ENCODE measurements around the gene ARHGAP29. TPM values are rescaled to one million over a fixed set of nuclear protein-coding genes. Genes with fewer than 3 reads are reported as not detected.
A peak's percentile ranks its signal among the peaks of the same experiment; 100 is the strongest.

Gene ARHGAP29
- total RNA-seq (2014; rRNA removed; shearing (Covaris generic)), result 14.1 and 15.4 TPM in 2 replicates

DNA sequence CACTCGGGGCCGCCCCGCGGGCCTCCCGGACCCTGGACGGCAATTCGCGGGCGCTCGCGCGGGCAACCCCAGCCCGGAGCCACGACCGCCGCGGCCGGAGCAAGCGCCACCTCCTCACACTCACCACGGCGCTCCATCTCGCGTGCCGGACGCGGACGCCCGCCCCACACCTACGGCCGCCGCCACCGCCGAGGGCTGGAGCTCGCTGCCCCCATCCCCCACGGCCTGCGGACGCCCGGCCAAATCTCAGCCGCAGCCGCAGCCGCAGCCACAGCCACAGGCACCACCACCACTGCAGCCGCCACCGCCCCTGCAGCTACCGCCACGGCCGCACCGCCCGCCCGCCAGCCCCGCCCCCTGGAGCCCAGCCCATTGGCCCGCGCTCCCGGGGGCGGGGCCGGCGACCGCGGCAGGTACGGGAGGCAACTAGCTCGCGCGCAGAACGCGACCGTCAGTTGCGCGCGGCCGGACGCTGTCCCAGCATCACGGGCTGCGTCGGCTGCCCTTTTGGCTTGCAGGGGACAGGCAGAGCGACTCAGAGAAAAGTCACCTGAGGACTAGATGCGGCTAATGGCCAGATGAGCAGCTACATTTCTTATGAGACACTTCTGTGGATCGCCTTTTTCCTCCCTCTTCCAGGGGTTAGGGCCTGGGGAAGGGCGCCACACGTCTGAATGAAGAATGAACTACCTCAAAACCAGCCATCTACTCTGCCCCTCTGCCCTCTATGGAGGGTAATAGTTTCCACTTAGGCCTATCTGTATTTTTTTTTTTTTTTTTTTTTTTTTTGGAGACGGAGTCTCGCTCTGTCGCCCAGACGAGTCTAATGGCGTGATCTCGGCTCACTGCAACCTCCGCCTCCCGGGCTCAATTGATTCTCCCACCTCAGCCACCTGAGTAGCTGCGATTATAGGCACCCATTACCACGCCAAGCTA is at the start of gene ARHGAP29:
Gene ARHGAP29, minus strand, starts transcription at position 294 of the 936 bp plus-strand sequence. CDS start 5,973 bp downstream, outside the sequence.
- peak; percentile 58 for DNase-seq (ENCODE audit: low spot score)

GRCh38 chr1:94286864-94287437 is 49.6 kb upstream of the ARHGAP29 start:
- no peak for DNase-seq (ENCODE audit: low spot score)

GRCh38 chr1:94285031-94285654 is 47.8 kb upstream of the ARHGAP29 start:
- peak; percentile 15 for DNase-seq (ENCODE audit: low spot score)

DNA sequence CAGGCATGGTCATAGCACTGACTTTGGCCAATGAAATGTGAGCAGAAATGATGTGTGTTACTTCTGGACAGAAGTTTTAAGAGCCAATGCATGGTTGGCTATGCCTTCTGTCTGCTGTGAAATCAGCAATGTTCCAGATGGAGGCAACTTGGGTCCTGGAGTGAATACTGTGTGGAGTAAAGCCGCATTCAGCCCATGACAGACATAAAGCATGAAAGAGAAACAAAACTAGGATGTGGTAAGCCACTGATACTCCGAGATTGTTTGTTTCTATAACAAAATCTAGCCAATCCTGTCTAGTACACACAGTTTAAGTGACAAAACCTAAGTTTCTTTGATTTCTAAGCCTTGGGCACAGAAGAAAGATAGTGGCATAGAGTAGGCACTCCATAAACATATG is 47.1 kb upstream of the ARHGAP29 start:
- no peak for DNase-seq (ENCODE audit: low spot score)

GRCh38 chr1:94283462-94283861 is 46.1 kb upstream of the ARHGAP29 start:
- DNase-seq (ENCODE audit: low spot score), result no peak

DNA sequence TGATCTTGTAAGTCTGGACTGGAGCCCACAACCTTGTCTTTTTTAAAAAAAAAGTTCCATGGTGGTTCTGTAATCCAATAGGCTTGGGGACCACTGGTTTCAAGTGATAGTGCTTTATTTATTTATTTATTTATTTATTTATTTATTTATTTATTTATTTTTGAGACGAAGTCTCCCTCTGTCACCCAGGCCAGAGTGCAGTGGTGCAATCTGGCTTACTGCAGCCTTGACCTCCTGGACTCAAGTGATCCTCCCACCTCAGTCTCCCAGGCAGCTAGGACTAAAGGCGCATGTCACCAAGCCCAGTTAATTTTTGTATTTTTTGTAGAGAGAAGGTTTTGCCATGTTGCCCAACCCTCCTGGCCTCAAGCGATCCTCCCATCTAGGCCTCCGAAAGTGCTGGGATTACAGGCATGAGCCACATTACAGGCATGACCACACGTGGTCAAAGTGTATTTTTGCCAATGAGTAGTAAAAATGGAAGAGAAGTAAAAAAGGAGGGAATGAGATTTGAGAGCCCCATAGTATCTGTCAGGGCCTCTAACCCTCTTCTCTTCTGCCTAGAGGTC is 44.8 kb upstream of the ARHGAP29 start:
- DNase-seq (ENCODE audit: low spot score), result no peak

DNA sequence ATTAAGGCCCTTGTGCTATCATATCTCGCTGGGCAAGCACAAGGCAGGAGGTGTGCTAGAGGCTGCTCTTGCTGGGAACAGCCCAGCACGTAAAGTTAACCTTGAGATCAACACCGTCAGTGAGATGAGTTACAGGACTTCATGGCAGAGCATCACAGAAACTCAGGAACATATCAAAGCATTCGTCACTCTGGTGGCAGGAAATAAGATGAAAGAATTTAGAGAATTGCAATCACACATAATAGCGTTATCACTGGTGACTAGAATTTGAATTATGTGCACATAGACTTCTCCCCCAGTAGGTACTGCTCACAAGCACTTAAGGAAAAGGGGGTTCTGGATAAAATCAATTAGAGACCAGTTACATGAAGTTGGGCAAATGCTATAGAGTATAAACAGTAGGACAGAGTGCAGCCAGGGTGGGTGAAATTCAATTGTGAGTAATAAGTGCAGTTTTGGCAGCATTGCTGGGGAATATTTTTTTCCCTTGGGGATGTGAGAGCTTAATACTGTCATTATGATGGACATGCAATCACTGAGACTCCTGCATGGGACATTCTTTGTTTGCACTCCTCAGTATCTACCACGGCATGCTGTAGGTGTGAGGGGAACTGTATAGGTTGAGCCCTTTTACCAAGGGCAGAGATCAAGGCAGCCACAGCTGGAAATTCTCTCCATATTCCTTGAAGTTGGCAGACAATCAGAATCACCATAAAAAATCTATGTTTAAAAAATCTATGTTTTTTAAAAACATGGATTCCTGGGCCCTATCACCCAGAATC is 44.2 kb upstream of the ARHGAP29 start:
- DNase-seq (ENCODE audit: low spot score), result peak; percentile 55

- DNase-seq (ENCODE audit: low spot score), result no peak
Observed at GRCh38 chr1:94280541-94280940, 43.2 kb upstream of the ARHGAP29 start.

GRCh38 chr1:94279462-94279861 is 42.1 kb upstream of the ARHGAP29 start:
- no peak for DNase-seq (ENCODE audit: low spot score)

DNA sequence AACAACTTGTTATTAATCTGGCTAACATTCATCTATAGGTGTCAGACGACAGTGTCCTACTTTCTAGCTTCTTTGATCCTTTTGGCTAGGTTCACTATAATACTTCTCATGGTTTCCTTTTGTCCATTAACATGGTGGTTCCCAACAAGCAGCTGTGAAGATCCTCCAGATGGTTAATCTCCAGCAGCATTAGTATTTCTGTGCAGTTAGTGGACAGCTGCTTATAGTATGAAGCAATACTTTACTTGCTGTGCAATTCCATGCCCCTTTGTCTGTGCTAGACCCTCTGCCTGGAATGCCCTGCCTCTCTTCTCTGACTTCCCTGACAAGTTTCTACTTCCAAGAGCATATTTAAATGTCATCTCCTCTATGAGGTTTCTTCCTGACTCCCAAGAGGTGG is 41.7 kb upstream of the ARHGAP29 start:
- DNase-seq (ENCODE audit: low spot score), result no peak

DNA sequence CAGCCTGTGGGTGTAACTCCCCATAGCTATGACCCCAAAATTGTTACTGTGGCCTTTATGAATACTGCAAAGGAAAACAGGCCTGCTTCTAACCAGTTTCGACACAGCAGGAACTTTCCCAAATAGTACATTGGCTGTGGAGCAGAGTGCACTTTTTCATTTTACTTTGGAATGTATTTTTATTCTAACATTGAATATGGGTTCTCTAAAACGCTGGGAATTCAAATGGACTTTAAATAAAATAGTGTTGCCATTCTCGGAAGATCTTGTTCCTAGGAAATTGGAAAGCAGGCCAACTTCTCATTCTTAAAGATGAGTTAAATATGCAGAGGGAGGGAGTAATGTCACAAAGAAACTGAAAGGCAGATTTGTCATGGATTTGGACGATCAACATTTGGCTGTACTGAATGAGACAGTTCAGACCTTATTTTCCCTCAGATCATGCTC is 39.6 kb upstream of the ARHGAP29 start:
- DNase-seq (ENCODE audit: low spot score), result no peak

DNA sequence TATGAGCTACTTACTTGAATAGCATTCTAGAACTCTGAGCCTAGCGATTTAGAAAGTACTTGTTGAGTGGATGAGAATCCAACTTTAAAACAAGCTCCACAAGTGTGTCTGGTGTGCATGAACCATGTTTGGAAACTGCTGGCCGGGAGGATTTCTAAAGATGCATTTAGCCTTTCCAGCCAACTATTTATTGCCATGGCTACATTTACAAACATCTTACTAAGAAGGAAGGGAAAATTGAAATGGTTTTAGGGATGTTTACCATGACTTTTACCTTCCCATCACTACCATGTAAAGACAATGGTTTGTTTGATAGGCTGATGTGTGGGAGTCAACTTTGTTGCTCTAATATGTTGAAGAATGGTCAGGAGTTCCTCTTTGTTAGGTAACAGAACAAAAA is 37.7 kb upstream of the ARHGAP29 start:
- no peak for DNase-seq (ENCODE audit: low spot score)

- DNase-seq (ENCODE audit: low spot score), result no peak
Observed at GRCh38 chr1:94274561-94274960, 37.2 kb upstream of the ARHGAP29 start.

- DNase-seq (ENCODE audit: low spot score), result no peak
Observed at GRCh38 chr1:94273111-94273510, 35.7 kb upstream of the ARHGAP29 start.

DNA sequence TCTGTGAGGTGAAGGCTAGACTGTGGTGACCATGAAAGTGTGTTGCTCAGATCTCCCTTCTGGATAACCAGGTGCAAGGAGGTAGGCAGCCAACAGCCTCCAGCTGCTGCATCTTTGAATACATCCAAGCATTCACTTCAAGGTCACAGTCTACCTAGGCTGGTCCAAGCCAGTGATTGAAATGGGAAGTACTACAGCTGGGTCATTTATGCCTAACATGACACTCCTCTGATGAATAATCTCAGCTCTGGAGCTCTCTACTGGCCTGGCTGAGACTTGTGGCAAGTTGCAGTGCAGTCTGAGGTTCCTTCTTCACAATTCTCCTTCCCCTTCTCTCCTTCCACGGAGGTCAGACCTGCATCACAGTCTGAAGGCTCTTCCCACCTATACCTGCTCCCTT is 35.0 kb upstream of the ARHGAP29 start:
- DNase-seq (ENCODE audit: low spot score), result no peak

DNA sequence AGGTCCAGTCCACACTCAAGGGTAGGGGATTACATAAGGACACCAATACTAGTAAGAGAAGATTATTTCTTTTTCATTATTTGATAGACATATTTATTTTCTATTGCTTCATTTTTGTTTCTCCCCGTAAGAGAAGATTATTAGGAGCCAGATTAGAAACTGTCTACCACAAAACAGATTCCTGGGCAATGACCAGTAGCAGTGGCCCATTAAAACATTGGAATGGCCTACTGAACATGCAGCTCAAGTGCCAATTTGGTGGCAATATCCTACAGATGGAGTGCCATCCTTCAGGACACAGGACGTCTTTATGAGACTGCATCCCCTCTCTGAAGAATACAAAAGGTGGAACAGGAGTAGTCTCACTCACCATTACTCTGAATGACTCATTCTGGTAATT is 34.0 kb upstream of the ARHGAP29 start:
- no peak for DNase-seq (ENCODE audit: low spot score)

DNA sequence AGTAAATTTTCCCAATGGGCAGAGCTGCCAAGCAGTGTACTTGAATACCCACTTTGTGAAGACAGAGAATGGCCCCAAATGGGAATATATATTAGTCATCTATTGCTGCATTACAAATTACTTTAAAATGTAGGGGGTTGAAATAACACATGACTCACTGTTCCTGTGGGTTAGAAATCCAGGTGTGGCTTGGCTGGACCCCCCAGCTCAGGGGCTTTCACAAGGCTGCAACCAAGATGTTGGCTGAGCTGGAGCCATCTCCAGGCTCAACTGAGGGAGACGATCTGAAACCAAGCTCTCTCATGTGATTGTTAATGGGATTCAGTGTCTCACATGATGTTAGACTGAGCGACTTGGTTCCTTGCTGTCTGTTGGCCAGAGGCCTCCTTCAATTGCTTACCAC is 33.4 kb upstream of the ARHGAP29 start:
- DNase-seq (ENCODE audit: low spot score), result peak; percentile 78

DNA sequence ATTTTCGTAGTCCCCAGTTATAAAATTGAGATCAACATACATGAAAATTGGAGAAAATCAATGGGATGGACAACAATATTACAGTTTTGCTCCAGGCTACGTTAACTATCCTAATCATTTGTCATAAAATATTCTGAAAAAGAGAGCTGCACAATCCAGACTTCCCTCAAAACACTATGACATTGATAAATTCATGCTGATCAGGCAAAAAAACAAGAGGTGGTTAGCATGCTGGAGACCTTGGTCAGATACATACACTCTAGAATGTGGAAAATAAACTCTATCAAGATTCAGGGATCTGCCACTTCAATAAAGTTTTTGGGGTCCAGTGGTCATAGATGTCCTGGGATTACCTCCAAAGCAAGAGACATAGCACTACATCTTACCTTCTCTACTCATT is 32.5 kb upstream of the ARHGAP29 start:
- DNase-seq (ENCODE audit: low spot score), result no peak

- DNase-seq (ENCODE audit: low spot score), result peak; percentile 5
Observed at GRCh38 chr1:94265906-94266305, 28.5 kb upstream of the ARHGAP29 start.

DNA sequence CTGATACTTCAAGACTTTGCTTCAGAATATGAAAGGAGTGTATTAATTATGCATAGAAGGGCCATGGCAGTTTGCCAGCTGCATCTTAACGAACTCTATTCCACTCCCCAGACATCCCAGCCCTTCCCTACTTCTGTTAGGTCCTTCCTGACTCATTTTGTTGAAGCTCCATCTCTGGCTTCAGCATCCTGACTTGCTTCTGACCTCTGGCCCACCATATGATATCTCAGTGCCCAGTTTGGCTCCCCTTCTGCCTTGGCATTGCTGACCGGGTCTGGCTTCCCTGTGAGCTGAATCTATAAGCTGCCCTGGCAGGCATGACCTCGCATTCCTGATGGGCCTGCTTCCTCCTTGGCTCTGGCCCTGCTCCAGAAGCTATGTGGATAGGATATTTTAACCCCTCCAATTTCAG is 27.6 kb upstream of the ARHGAP29 start:
- DNase-seq (ENCODE audit: low spot score), result no peak

GRCh38 chr1:94260635-94261387 is 23.4 kb upstream of the ARHGAP29 start:
- no peak for DNase-seq (ENCODE audit: low spot score)

Data from A172 (cell line).